Breast epithelium (tissue), 3 donors: ENCODE results near the gene SCYGR3.

Experiments
- CTCF ChIP-seq, 3 donors: fragments of 450-650 bp; IDR thresholded peaks; one replicate each; pipeline ENCODE4 v1.5.1; 2016 to 2017; ENCODE audit warnings: antibody characterized with exemption in 3 of 3, mild to moderate bottlenecking in 3 of 3, moderate library complexity in 3 of 3
- POLR2A ChIP-seq: fragments of 450-650 bp; IDR thresholded peaks from one replicate; pipeline ENCODE4 v1.6.1; 2016; ENCODE audit warnings: antibody characterized with exemption, mild to moderate bottlenecking, moderate library complexity

GRCh38 chr2:227615181-227615580, 541 bp upstream of the SCYGR3 start:
- TF ChIP-seq CTCF (IDR thresholded peaks at IDR 0.05), result no peak
- TF ChIP-seq POLR2A, result no peak
